Measurements from ENCODE around the gene LAMB2.

The LAMB2 gene

DNA sequence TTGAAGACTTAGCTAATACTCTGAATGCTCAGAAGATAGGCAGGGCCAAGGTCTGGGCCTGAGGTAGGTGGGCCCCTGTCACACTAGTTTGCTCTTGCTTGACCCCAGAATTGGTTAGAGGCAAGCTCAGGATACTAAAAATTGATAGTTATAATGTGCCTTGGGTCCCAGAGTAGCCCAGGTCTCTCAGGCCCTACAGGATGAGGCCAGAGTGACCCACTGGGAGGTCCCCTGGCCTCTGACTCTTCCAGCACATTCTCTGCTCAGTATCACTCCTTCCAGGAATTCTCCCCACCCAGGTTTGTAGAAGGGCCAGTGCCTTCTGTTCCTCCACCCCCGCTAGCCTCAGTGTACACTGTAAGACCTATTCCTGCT, 37.9 kb upstream of the LAMB2 start:
- DNase-seq (ENCODE audit: low spot score) = no peak
- in situ Hi-C loops (cut with MboI; ENCODE audit: low pct_unique_long_range_greater_than_20kb, low sequenced_read_pairs, unreplicated experiment) = loop anchor here (25.0 kb wide), 1 partner anchor 267 kb away; the partner anchor contains the start of gene NICN1
- TF ChIP-seq, protein P1, sequence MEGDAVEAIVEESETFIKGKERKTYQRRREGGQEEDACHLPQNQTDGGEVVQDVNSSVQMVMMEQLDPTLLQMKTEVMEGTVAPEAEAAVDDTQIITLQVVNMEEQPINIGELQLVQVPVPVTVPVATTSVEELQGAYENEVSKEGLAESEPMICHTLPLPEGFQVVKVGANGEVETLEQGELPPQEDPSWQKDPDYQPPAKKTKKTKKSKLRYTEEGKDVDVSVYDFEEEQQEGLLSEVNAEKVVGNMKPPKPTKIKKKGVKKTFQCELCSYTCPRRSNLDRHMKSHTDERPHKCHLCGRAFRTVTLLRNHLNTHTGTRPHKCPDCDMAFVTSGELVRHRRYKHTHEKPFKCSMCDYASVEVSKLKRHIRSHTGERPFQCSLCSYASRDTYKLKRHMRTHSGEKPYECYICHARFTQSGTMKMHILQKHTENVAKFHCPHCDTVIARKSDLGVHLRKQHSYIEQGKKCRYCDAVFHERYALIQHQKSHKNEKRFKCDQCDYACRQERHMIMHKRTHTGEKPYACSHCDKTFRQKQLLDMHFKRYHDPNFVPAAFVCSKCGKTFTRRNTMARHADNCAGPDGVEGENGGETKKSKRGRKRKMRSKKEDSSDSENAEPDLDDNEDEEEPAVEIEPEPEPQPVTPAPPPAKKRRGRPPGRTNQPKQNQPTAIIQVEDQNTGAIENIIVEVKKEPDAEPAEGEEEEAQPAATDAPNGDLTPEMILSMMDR (IDR thresholded peaks at IDR 0.05; ENCODE audit: extremely low read depth, insufficient read depth, missing control alignments) = no peak

DNA sequence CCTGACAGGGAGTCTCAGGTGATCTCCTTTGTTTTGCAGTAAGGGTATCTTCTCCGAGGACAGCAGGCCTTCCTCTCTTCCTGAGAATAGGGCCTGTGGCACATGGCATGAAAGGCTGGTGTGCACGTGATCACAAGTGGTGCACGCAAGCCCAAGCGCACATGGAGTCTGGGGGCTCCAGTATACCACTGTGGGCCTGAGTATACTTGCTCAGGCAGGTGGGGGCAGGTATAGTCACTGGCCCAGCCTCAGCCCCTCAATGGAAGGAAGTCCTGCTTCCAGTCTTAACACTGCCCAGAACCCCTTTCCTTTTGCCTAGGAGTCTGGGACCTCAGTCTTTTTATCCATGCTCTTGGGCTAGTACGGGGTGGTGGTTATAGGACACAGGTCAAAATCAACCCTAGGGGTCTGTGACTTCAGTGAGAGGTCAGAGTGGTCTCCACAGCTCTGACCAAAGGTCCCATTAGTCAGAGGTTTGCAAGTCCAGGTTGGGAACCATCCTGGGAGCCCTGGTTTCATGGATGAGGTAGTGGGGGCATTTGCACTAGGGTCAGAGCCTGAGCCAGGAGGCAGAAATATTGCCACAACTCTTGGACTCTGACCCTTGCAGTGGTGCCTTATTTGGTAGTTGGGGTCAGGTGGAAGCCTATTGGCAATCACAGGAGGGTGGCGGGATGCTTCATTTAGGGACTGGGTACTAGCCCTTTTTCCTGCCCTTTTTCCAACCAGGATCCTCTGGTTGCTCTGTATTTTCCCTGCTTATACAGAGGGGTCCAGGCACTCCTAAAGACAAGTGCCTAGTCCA, 34.1 kb upstream of the LAMB2 start:
- in situ Hi-C loops (cut with MboI; ENCODE audit: low pct_unique_long_range_greater_than_20kb, low sequenced_read_pairs, unreplicated experiment) = loop anchor here (25.0 kb wide), 1 partner anchor 270 kb away; the partner anchor contains the start of gene NICN1
- TF ChIP-seq, protein P1 (IDR thresholded peaks at IDR 0.05; ENCODE audit: extremely low read depth, insufficient read depth, missing control alignments) = no peak
- DNase-seq (ENCODE audit: low spot score) = no peak

DNA sequence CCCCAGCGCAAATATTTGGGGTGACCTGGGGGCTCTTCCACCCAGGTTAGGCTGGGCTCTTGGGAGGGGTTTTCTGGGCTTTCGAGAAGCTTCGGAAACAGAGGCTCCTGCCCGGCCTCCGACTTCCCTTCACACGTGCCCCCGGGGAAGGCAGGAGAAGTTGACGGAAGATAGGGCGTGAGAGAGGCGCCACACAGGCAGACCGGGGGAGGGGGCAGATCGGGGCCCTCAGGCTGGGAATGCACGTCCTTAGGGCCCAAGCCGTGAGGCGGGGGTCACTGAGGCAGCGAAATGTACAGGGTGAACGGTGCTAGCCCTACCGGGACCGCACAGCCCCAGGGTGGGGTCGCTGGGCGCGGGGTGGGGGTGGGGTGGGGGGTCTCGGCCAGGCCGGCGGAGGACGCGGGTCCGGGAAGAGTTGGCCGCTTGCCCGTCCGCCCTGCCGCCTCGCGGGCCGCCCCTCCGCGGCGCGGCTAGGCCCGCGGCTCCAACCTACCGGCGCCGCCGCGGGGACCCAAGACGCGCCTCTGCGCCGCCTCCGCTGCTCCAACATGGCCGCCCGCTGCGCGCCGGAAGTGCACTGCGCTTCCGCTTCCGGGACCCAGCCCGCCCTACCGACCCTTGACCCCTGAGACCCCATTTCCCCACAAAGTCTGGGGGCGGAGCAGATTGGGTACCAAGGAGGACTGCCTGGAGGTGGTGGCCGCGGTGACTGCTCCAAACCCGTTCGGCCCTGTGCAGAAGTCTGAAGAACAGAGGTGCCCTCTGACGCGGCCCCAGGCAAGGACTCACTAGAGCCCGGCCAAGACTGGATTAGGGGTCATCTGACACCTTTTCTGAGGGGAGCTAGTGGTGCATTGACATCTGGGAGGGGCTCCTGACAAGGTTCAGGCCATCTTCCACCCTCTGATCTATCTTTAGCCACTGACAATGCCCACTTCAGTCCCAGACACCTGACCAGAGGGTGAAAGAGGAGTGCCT, 33.2 kb upstream of the LAMB2 start, which contains the start of gene CCDC71:
Gene CCDC71, minus strand, starts transcription at position 561 of the 981 bp plus-strand sequence. CDS start 2,123 bp downstream, outside the sequence.
- peak; percentile 97 for DNase-seq (ENCODE audit: low spot score)
- in situ Hi-C loops (cut with MboI; ENCODE audit: low pct_unique_long_range_greater_than_20kb, low sequenced_read_pairs, unreplicated experiment) = loop anchor here (25.0 kb wide), 1 partner anchor 271 kb away; the partner anchor contains the start of gene NICN1

DNA sequence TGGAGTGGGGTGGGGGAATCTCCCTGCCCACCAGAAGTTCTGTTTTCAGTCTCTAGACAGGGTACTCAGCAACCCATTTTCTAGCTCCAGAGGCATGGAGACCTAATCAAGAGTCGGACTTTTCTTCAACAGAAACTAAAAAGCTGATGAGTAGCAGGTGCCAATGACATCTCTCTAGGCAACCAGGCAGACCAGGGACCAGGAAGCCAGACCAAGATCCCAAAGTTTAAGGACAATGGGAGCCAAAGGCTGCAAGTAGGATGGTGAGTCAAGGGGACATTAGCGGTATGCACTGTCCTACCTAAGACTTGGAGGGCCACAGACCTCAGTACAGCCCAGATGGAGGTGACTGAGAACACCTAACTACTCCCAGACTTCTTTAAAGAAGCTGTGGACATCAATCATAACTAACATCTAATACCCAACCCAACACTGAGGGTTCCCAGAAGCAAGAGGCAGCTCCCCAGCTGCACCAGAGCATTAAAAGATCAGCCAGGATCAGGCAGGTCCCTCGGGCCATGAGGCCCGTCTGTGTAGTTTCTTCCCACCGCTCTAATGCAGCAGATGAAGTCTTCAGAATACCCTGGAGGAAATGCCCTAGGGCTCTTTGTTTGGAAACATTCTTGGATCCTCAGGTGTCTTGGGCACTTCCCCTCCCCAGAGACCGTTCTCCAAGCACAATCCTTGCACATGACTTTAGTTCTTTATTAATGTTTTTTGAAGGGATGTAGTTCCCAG, 32.3 kb upstream of the LAMB2 start:
- TF ChIP-seq, protein P1 (IDR thresholded peaks at IDR 0.05; ENCODE audit: extremely low read depth, insufficient read depth, missing control alignments) = no peak
- DNase-seq (ENCODE audit: low spot score) = peak; percentile 53
- in situ Hi-C loops (cut with MboI; ENCODE audit: low pct_unique_long_range_greater_than_20kb, low sequenced_read_pairs, unreplicated experiment) = loop anchor here (25.0 kb wide), 1 partner anchor 272 kb away; the partner anchor contains the start of gene NICN1

More for the DNA sequence above, 33.2 kb upstream of the LAMB2 start, which contains the start of gene CCDC71:
- TF ChIP-seq, protein P1 (IDR thresholded peaks at IDR 0.05; ENCODE audit: extremely low read depth, insufficient read depth, missing control alignments) = no peak

DNA sequence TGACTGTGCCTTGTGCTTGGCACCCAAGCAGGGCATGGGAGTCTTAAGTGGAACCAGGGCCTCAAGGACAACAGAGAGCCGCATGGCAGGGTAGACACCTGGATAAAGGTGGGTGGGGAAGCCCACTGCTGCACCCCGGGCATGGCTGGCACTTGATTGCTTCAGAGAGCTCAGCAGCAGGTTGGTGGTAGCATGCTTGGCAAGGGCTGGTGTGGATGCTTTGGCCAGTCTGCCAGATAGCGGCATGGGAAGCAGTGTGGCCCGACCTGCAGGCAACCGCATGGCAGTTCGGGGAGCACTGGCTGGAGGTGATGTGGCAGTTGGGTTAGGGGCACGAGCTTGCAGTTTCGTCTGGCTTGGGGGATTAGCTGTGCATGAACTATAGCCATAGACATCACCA, 30.8 kb upstream of the LAMB2 start:
- no peak for DNase-seq (ENCODE audit: low spot score)
- TF ChIP-seq, protein P1 (IDR thresholded peaks at IDR 0.05; ENCODE audit: extremely low read depth, insufficient read depth, missing control alignments) = no peak
- in situ Hi-C loops (cut with MboI; ENCODE audit: low pct_unique_long_range_greater_than_20kb, low sequenced_read_pairs, unreplicated experiment) = loop anchor here (25.0 kb wide), 1 partner anchor 274 kb away; the partner anchor contains the start of gene NICN1
